22Rv1 (cell line): ENCODE data around the gene TMEM240.
"Not testable (repeated sequence)": the region's sequence is repeated elsewhere in the genome, so short reads cannot be mapped to it uniquely, and the experiment has no call there.

Experiments
- ZFX ChIP-seq: fragments of 450-650 bp; IDR thresholded peaks from 2 replicates; pipeline ENCODE4 v1.6.1; 2017; ENCODE audit warnings: antibody characterized with exemption, borderline replicate concordance
- TF ChIP-seq, protein P1 (sequence below): fragments of 450-650 bp; IDR thresholded peaks from 2 replicates; pipeline ENCODE4 v1.5.1; 2017; ENCODE audit warnings: mild to moderate bottlenecking

DNA sequence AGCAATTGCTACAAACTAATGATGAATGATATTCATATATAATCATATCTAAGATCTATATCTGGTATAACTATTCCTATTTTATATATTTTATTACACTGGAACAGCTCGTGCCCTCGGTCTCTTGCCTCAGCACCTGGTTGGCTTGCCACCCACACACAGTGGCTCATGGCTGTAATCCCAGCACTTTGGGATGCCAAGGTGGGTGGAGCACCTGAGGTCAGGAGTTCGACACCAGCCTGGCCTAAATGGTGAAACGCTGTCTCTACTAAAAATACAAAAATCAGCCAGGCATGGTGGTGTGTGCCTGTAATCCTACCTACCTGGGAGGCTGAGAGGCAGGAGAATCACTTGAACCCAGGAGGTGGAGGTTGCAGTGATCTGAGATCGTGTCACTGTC lies 34.6 kb downstream of the TMEM240 start:
- TF ChIP-seq, protein P1, sequence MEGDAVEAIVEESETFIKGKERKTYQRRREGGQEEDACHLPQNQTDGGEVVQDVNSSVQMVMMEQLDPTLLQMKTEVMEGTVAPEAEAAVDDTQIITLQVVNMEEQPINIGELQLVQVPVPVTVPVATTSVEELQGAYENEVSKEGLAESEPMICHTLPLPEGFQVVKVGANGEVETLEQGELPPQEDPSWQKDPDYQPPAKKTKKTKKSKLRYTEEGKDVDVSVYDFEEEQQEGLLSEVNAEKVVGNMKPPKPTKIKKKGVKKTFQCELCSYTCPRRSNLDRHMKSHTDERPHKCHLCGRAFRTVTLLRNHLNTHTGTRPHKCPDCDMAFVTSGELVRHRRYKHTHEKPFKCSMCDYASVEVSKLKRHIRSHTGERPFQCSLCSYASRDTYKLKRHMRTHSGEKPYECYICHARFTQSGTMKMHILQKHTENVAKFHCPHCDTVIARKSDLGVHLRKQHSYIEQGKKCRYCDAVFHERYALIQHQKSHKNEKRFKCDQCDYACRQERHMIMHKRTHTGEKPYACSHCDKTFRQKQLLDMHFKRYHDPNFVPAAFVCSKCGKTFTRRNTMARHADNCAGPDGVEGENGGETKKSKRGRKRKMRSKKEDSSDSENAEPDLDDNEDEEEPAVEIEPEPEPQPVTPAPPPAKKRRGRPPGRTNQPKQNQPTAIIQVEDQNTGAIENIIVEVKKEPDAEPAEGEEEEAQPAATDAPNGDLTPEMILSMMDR: not testable (repeated sequence)
- not testable (repeated sequence) for TF ChIP-seq ZFX
